Keratinocyte (primary cell): ENCODE data around the gene PLCD1.
"Not testable (repeated sequence)": the region's sequence is repeated elsewhere in the genome, so short reads cannot be mapped to it uniquely, and the experiment has no call there.

Experiments used
- CTCF ChIP-seq, 3 experiments: IDR thresholded peaks in 1 of 3; conservative IDR thresholded peaks in 1 of 3; optimal IDR thresholded peaks in 1 of 3; 2 replicates in 2 of 3; 3 replicates in 1 of 3; pipeline versions ENCODE3 to v1.5.1; 2011; ENCODE audit warnings: low read length in 3 of 3, mild to moderate bottlenecking in 3 of 3, moderate library complexity in 2 of 3, control low read depth in 1 of 3, inconsistent platforms in 1 of 3; ENCODE audit not compliant: insufficient read depth in 2 of 3; ENCODE audit errors: extremely low read depth in 1 of 3
- EZH2 ChIP-seq: IDR thresholded peaks from one replicate; pipeline ENCODE4 v1.6.1; 2012; ENCODE audit warnings: inconsistent platforms, mild to moderate bottlenecking, low read length, moderate library complexity

GRCh38 chr3:38034335-38034734 lies 4.9 kb upstream of the PLCD1 start:
- not testable (repeated sequence) for TF ChIP-seq CTCF (optimal IDR thresholded peaks at IDR 0.05 in 1 of 3, IDR thresholded peaks at IDR 0.05 in 1 of 3, conservative IDR thresholded peaks at IDR 0.05 in 1 of 3; ENCODE audit: extremely low read depth in 1 of 3, insufficient read depth in 2 of 3, low read length in 3 of 3); EZH2
